ENCODE data around the gene TMEM115.

The TMEM115 gene

DNA sequence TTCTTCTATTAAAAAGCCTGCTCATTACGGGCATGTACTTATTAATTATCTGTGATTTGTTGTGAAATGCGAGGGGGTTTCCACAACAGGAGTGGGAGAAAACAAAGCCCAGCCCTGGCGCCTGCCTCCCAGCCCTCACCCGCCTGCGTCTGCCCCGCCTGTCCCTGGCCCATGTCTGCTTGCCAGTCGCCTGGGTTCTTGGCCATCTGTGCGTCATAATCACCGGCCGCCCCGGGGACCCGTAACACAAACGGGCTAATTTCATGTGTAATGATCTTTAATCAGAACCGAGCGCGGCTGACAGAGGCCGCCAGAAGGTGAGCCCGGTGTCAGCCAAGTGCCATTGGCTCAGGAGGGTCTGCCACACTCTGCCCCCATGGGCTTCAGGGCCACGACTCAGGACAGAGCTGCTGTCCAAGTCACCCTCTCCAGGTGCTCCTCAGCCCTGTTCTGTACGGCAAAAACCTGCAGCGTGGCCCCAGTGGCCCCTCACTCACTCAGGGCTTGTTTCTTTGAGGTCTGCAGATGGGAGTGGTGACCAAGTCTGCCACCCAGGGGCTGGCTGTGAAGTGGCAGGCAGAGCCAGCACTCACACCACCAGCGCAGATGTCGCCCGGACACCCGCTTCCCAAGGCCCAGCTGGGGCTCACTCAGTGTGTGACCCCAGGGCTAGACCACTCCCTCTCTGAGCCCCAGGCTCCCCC is 28.8 kb upstream of the TMEM115 start:
- CTCF ChIA-PET, result no interaction called here
- Mint-ChIP-seq H3K4me1 (no peaks in the 10 kb centered on the region), H3K27ac (no peak overlapping the region), H3K4me3 (no peak overlapping the region), H3K9me3 (no peaks in the 10 kb centered on the region), H3K36me3 (no peaks in the 10 kb centered on the region), H3K27me3 (peaks cover 9% of the 10 kb centered on the region)
- no peak for DNase-seq

DNA sequence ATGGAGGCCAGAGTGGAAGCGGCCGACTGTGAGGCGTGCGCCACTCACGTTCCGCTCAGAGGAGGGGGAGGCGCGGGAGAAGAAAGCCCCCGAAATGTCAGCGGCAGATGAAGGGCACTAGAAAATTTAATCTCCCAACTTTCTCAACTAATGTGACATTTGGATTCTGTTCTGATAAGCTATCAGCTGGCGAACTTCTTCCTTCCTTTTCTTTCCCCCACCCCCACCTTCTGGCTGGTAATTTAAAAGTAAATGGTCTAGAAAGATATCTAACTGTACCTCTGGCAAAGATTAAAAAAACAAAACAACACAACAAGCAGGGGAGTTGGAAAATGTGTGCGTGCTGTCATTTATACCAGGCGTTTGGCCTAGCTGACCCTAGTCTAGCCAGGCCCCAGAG is 26.4 kb upstream of the TMEM115 start:
- Mint-ChIP-seq H3K27ac (no peak overlapping the region), H3K4me1 (no peaks in the 10 kb centered on the region)
- CTCF ChIA-PET, result interaction anchor here (1.1 kb wide), 1 partner anchor 164 kb away, joined by 3 read pairs; no protein-coding TSS in a partner anchor

DNA sequence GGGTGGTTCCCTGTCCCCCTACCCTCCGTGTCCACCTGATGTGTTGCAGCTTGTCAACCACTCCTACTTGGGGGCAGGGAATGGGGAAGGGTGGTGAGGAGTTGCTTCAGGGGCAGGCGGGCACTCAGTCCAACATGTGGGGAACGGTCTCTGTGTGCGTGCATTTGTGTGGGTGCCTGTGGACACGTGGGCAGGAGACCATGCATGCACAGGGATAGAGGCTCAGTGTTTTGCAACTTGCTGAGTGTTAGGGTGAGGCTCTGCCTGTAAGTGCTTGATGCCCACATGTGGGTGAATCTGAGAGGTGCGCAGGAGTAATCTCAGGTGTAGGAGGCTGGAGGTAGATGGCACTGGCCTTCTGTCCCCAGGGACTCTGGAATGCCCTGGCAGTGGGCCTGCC is 24.4 kb upstream of the TMEM115 start:
- no peaks in the 10 kb centered on the region for H3K4me1 Mint-ChIP-seq
- CTCF ChIA-PET, result no interaction called here
- H3K9me3 Mint-ChIP-seq, result no peaks in the 10 kb centered on the region
- no peak overlapping the region for H3K27ac Mint-ChIP-seq
- no peak for DNase-seq
- H3K27me3 Mint-ChIP-seq, result peaks cover 9% of the 10 kb centered on the region
- no peaks in the 10 kb centered on the region for H3K36me3 Mint-ChIP-seq
- H3K4me3 Mint-ChIP-seq, result no peak overlapping the region

More for the DNA sequence above, 26.4 kb upstream of the TMEM115 start:
- Mint-ChIP-seq H3K36me3 (no peaks in the 10 kb centered on the region), H3K4me3 (no peak overlapping the region), H3K9me3 (no peaks in the 10 kb centered on the region), H3K27me3 (peaks cover 9% of the 10 kb centered on the region)
- no peak for DNase-seq

DNA sequence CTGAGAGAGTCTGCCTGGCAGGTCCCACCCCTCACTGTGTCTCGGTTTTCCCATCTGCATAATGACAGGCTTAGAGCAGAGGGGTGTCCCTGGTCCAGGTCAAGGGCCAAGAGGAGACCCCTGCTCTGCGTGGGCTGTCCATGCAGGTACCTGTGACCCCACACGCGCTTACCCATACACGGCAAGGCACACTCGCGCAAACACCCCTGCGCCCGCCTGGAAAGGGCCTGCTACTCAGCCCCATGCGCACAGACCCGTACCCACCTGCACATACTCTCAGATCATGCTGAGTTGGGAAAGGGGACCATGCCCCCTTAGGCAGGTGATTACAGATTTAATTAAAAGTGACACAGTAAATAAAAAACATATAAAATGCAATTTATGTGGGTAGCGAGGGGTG is 23.4 kb upstream of the TMEM115 start:
- no peaks in the 10 kb centered on the region for H3K9me3 Mint-ChIP-seq
- no peak overlapping the region for H3K27ac Mint-ChIP-seq
- no peak for DNase-seq
- H3K36me3 Mint-ChIP-seq, result no peaks in the 10 kb centered on the region
- H3K4me1 Mint-ChIP-seq, result no peaks in the 10 kb centered on the region
- CTCF ChIA-PET, result no interaction called here
- H3K27me3 Mint-ChIP-seq, result peaks cover 13% of the 10 kb centered on the region
- H3K4me3 Mint-ChIP-seq, result no peak overlapping the region

DNA sequence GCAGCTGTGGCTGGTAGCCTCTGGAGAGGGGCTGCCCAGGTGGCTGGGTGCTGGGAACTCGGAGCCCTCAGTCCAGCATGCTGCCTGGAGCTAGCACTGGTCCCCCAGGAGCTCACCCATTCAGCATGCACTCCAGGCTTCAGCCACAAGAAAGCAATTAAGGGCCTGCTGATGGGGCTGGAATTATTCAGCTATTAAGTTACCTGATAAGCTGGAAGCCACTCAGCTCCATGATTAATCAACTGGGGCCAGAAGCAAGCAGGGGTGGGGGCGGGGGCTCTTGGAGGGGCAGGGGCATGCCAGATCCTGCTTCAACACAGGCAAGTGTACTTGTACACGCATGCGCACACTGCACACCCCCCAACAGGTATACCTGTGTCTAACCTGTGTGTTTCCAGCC is 22.1 kb upstream of the TMEM115 start:
- CTCF ChIA-PET, result no interaction called here
- Mint-ChIP-seq H3K36me3 (no peaks in the 10 kb centered on the region), H3K4me1 (no peaks in the 10 kb centered on the region), H3K4me3 (no peak overlapping the region), H3K27me3 (peaks cover 3% of the 10 kb centered on the region), H3K9me3 (no peaks in the 10 kb centered on the region), H3K27ac (no peak overlapping the region)
- DNase-seq, result no peak

DNA sequence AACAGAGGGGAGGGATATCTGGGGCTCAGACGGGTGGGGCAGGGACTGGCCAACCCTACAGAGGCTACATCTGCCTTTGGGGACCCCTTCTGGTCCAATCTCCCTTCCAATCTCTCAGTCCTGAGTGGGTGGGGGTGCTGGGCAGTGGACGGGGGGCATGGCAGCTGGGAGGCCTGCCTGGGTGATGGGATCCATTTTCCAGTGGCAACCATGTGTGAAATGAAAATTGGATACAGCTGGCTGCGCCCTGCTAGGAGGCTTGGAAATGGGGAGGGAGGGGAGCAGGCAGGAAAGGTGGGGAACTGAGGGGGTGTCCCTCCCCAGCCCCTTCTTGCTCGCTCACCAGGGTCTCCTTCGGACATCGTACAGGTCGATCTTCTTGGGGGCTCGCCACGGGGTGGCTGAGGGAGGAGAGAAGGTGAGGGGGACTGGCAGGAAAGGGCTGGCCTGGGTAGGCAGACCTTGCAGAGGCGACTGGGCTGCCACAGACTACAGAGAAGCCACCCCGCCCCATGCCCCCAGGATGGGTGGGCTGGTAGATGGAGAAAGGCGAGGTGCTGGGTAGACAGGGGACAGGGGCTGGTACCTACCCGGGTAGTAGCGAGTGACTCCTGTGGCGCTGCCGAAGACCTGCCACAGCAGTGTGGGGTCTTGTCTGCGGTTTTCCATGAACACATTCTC is 21.2 kb upstream of the TMEM115 start:
- Mint-ChIP-seq H3K4me1 (no peaks in the 10 kb centered on the region), H3K9me3 (no peaks in the 10 kb centered on the region), H3K4me3 (no peak overlapping the region), H3K27me3 (peaks cover 7% of the 10 kb centered on the region), H3K36me3 (no peaks in the 10 kb centered on the region), H3K27ac (no peak overlapping the region)
- CTCF ChIA-PET, result no interaction called here
- no peak for DNase-seq

DNA sequence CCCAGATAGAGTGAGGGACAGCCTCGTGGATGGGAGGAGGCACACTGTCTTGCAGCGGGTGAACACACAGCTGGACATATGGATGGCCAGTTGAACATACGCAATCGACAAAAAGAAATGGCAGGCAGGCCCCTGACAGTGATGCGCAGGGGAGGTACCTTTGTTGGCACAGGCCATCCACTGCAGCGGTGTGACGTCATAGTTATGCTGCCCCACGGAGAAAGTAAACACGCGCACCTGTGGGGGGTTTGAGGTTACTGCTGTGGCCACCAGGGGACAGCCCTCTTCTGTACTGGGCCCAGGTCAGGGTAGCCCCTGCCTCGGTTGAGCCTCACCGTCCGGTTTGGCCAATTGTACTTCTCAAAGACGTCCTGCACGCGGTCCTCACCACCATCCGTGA is 19.4 kb upstream of the TMEM115 start:
- Mint-ChIP-seq H3K27ac (no peak overlapping the region), H3K4me3 (no peak overlapping the region), H3K9me3 (no peaks in the 10 kb centered on the region), H3K27me3 (peaks cover 7% of the 10 kb centered on the region), H3K4me1 (no peaks in the 10 kb centered on the region), H3K36me3 (no peaks in the 10 kb centered on the region)
- CTCF ChIA-PET, result no interaction called here
- DNase-seq, result no peak

DNA sequence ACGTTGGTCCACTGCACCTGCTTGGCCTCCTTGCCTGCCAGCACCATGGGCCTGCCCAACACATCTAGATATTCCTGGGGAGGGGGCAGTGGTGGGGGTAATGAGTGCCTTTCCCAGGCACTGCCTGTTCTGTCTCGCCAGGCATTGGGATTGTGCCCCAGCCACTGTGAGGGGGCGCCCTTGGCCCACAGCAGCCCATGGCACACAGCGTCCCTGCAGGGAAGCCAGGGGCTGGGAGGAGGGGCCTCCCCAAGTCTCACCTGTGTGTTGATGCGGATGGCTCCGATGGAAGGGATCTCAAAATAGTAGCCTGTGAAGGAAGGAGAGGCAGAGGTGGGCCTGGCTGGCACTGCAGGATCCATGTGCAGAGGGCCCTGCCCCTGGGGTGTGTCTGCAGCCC is 18.7 kb upstream of the TMEM115 start:
- Mint-ChIP-seq H3K4me1 (peaks cover 2% of the 10 kb centered on the region), H3K9me3 (no peaks in the 10 kb centered on the region), H3K27ac (no peak overlapping the region), H3K4me3 (no peak overlapping the region), H3K36me3 (no peaks in the 10 kb centered on the region), H3K27me3 (peaks cover 12% of the 10 kb centered on the region)
- DNase-seq, result no peak
- CTCF ChIA-PET, result no interaction called here

DNA sequence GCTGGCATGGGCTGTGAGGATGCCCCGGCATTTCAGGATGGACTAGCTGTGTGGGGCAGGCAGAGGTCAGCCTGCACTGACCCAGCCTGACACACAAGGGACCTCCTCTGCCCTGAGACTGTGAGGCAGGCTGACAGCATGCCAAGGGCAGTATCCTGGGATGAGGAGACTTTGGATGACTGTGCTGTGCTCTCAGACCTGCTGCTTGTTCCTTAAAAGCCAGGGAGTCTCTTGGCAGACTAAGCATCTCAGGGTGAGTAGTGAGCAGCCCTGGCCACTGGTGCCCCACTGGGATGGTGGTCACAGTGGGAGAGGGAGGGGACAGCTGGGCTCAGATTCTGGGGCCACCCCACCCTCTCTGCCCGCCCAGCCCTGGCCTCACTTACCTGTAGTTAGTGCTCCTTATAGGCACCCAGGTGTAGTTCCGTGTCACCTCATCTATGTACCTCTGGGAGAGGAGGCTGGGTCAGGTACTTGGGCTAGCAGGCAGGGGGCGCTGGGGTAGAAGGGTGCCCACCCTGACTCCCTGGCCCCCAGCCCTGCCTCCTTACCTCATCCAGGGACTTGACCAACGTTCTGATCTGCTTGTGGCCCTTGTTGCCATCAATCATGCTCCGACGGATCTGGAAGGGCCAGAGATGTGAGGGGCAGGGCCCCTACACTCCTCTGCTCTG is 16.1 kb upstream of the TMEM115 start:
- CTCF ChIA-PET, result no interaction called here
- no peak overlapping the region for H3K4me3 Mint-ChIP-seq
- H3K27me3 Mint-ChIP-seq, result peaks cover 26% of the 10 kb centered on the region
- no peak for DNase-seq
- peaks cover 2% of the 10 kb centered on the region for H3K4me1 Mint-ChIP-seq
- H3K36me3 Mint-ChIP-seq, result no peaks in the 10 kb centered on the region
- H3K9me3 Mint-ChIP-seq, result no peaks in the 10 kb centered on the region
- H3K27ac Mint-ChIP-seq, result no peak overlapping the region

DNA sequence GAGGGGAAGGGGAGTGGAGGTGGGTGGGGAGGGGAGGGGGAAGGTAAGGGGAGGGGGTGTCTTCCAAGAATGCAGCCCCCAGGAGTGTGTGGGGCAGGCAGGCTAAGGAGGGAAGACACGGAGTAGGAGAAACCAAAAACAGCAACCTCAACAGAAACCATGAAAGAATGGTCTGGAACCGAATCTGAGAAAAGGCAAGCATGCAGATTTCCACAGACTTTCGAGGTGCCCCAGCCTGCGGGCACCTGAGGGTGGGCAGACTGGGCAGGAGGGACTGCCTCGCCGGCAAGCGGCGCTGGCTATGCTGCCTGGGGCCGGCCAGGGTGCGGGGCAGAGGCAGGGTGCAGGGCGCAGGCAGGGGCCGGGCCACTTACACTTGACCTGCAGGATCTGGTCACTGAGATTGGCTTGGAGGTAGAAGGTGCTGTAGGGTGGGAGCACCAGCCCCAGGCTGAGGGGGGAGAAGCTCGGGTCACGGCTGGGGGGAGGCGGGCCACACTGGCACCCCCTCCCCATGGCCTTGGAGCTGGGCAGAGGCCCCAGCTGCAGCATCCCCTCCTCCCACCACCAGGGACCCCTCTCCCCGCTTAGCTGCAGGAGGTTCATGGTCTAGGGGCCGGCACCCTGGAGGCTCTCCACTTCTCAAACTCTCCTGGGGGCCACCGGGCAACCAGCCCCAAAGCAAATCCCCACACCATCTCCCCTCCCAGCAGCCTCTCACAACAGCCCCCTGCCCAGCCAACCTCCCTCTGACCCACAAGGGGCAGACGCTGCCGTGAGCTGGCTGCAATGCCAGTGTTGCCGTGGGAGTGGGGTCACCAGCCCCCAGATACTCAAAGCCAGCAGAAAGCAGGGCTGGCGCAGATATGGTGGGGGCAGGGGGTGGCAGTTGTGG is 15.3 kb upstream of the TMEM115 start:
- Mint-ChIP-seq H3K27me3 (peaks cover 26% of the 10 kb centered on the region), H3K4me3 (no peak overlapping the region), H3K27ac (no peak overlapping the region), H3K9me3 (no peaks in the 10 kb centered on the region), H3K4me1 (peaks cover 2% of the 10 kb centered on the region), H3K36me3 (no peaks in the 10 kb centered on the region)
- CTCF ChIA-PET, result no interaction called here
- no peak for DNase-seq

DNA sequence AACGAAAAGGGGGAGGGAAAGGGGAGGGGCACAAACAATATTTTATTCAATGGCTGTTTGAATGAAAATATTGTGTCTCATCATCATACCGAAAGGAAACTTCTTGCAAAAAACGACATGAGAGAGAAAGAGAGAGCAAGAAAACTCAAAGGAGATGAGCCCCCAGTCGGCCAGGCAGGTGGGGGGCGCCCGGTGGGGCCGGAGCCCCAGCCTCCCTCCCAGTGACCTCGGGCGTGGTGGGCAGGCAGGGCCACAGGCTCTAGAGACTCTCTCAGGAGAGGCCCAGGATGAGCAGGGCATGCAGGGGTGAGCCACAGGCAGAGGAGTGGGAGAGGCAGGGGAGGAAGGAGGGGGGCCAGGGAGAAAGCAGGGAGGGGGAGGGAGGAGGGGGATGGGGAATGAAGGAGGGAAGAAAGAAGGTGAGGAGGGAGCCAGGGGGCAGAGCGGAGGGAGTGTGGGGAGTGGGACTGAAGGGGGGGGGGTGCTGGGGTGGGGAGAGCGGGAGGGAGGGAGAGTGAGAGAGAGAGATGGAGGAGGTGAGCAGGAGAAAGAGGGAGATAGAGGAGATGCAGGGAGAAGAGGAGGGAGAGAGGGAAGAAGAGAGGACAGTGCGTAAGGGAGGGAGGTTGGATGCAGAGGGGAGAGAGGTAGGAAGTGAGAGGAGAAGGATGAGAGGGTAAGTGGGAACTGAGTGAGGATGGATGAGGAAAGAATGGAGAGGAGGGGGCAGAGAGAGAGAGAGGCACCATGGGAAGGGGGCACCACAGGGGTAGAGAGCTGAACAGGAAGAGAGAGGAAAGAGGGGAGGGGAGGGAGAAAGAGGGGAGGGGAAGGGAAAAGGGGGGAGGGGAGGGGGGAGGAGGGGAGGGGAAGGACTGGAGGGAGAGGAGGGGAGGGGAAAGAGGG is 14.1 kb upstream of the TMEM115 start:
- peaks cover 30% of the 10 kb centered on the region for H3K27me3 Mint-ChIP-seq
- H3K9me3 Mint-ChIP-seq, result no peaks in the 10 kb centered on the region
- no peak overlapping the region for H3K27ac Mint-ChIP-seq
- no peak overlapping the region for H3K4me3 Mint-ChIP-seq
- H3K4me1 Mint-ChIP-seq, result peaks cover 2% of the 10 kb centered on the region
- H3K36me3 Mint-ChIP-seq, result no peaks in the 10 kb centered on the region
- no peak for DNase-seq
- CTCF ChIA-PET, result no interaction called here

DNA sequence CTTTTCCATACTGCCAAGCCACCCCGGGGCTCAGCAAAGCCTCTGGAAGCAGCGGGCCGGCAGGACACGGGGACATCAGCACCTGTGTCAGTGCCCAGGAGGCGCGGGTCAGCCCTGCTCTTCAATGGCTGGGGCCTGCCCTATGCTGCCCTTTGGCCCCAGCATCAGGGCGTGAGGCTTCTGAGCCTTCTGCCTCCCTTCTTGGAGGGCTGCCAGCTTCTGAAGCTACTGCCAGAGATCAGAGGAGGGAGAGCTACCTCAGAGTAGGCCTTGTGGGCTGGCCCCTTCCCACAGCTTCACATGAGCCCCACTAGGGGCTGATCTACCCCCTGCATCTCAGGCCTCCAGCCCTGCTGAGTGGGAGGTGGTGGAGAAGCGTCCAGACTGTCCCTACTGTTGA is 13.0 kb upstream of the TMEM115 start:
- CTCF ChIA-PET, result no interaction called here
- no peak overlapping the region for H3K27ac Mint-ChIP-seq
- no peak for DNase-seq
- H3K36me3 Mint-ChIP-seq, result no peaks in the 10 kb centered on the region
- peaks cover 32% of the 10 kb centered on the region for H3K27me3 Mint-ChIP-seq
- H3K4me1 Mint-ChIP-seq, result peaks cover 2% of the 10 kb centered on the region
- H3K4me3 Mint-ChIP-seq, result no peak overlapping the region
- H3K9me3 Mint-ChIP-seq, result no peaks in the 10 kb centered on the region

DNA sequence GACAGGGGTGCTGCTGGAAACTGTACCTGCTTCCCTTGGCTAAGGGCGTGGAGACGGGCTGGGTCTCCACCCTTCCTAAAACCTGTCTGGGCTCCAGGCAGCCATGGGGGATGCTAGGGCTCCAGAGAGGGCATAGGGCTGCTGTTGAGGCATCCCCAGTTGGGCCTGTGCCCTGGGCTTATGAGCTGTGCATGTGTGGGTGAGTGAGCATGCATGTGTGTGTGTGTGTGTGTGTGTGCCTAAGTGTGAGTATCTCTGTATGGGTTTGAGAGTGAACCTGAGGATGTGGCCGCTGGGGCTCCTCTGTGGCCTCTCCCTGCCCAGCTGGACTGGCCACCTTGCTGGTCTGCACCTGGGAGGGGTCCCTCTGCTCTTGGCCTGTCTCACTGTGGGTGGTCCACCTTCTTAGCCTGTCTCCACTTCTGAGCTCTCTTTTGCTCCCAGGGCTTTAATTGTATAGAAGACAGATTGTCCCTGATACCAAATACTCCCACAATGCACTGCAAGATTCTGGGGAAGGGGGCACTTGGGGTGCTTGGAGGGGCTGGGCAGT is 11.9 kb upstream of the TMEM115 start:
- DNase-seq, result no peak
- Mint-ChIP-seq H3K4me3 (no peak overlapping the region), H3K27me3 (peaks cover 42% of the 10 kb centered on the region), H3K36me3 (no peaks in the 10 kb centered on the region), H3K27ac (no peak overlapping the region), H3K4me1 (peaks cover 5% of the 10 kb centered on the region), H3K9me3 (no peaks in the 10 kb centered on the region)
- CTCF ChIA-PET, result interaction anchor here (1.1 kb wide), 1 partner anchor 179 kb away, joined by 4 read pairs; no protein-coding TSS in a partner anchor
